Measurements from ENCODE around the gene HOXA10. TPM values are rescaled to one million over a fixed set of nuclear protein-coding genes. Genes with fewer than 3 reads are reported as not detected.

HOXA10 gene
- total RNA-seq, 1 experiment from 2014 or later, result not detected

DNA sequence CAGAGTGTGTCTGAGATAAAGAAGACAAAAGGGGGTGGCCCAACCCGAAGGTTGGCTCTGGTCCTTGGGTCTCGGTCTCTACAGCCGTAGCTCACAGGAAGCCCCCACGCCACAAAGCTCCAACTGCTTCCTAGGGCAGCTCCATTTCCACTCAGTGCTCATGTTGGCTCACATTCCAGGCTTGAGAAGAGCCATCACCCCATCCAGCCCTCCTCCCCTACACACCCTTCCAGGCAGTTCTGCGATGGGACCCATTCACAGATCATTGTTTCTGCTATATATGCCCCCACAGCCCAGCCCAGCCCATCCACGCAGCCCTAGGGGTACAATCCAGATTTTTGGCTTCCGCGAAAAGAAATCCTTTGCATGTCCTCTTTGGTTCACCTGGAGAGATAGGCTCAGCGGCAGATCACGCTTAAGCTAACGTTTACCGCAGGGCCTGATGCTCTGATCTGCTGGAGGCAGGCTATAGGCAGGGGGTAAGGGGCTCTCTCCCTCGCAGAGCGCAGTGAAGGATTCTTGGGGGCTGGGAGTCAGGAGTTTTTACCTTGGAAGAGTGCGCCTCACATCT, 17.1 kb upstream of the HOXA10 start:
- Histone ChIP-seq H3K27me3 (replicated peaks; ENCODE audit: insufficient read depth, low read depth, low read length, poor library complexity) (peaks cover 99% of the 10 kb centered on the region), H3K27ac (ENCODE audit: low read depth, low read length, poor library complexity, severe bottlenecking) (no peak overlapping the region), H3K36me3 (ENCODE audit: insufficient read depth, low read length, poor library complexity, severe bottlenecking) (no peaks in the 10 kb centered on the region), H3K9me3 (ENCODE audit: low read depth, low read length, poor library complexity, severe bottlenecking) (no peaks in the 10 kb centered on the region), H3K4me3 (ENCODE audit: low read depth, low read length, poor library complexity, severe bottlenecking) (no peak overlapping the region), H3K4me1 (ENCODE audit: insufficient read depth, low read length, poor library complexity, severe bottlenecking) (no peaks in the 10 kb centered on the region)
- ChIA-PET POLR2A (ENCODE audit: low non-redundant PET) (no interaction called here), CTCF (no interaction called here)
- DNase-seq (ENCODE audit: low spot score), result no peak
- no TSS peak for BruUV-seq (replicated peaks)
- TF ChIP-seq, protein P1, sequence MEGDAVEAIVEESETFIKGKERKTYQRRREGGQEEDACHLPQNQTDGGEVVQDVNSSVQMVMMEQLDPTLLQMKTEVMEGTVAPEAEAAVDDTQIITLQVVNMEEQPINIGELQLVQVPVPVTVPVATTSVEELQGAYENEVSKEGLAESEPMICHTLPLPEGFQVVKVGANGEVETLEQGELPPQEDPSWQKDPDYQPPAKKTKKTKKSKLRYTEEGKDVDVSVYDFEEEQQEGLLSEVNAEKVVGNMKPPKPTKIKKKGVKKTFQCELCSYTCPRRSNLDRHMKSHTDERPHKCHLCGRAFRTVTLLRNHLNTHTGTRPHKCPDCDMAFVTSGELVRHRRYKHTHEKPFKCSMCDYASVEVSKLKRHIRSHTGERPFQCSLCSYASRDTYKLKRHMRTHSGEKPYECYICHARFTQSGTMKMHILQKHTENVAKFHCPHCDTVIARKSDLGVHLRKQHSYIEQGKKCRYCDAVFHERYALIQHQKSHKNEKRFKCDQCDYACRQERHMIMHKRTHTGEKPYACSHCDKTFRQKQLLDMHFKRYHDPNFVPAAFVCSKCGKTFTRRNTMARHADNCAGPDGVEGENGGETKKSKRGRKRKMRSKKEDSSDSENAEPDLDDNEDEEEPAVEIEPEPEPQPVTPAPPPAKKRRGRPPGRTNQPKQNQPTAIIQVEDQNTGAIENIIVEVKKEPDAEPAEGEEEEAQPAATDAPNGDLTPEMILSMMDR (conservative IDR thresholded peaks at IDR 0.05; ENCODE audit: low read depth, low read length), result no peak
- TF ChIP-seq EZH2 (IDR thresholded peaks at IDR 0.05; ENCODE audit: borderline replicate concordance, low read depth, low read length, poor library complexity, severe bottlenecking), result no peak
- intact Hi-C loops (cut with micrococcal nuclease; ENCODE audit: unreplicated experiment), result no loop called here

DNA sequence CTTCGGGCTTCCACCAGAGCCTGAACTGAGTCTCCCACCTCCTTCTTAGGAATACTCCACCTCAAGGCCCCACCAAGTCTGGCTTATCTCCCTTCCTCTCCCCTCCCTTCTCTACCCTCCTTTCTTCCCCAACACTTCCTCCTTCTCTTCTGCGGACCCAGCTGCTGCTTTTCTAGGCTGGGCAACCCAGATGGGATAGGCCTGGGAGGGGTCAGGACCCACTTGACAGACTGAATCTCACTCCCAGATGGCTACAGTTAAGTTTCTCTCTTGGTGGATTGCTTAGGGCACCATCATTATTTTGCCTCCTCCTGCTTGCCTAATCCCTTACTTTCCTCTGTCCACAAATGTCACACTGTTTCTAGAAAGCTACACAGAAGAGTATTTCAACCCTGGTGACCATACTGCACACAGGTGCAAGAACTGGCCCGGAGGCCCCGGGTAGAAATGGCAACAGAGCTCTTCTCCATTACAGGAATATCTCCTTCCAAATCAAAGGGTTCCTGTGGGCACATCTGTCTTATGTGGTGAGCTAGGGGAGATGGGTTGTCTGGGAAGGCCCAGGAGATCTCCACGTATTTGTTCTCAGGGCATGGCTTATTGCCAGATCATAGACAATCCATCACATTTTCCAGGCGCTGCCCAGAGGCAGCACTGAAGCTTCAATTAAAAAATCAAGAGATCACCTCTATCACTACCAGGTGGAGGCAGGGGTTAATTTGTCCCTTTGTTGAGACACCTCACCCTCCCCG, 16.1 kb upstream of the HOXA10 start:
- H3K27me3 ChIP-seq (replicated peaks; ENCODE audit: insufficient read depth, low read depth, low read length, poor library complexity), result peaks cover 100% of the 10 kb centered on the region
- H3K9me3 ChIP-seq (ENCODE audit: low read depth, low read length, poor library complexity, severe bottlenecking), result no peaks in the 10 kb centered on the region
- POLR2A ChIA-PET (ENCODE audit: low non-redundant PET), result no interaction called here
- CTCF ChIA-PET, result no interaction called here
- H3K36me3 ChIP-seq (ENCODE audit: insufficient read depth, low read length, poor library complexity, severe bottlenecking), result no peaks in the 10 kb centered on the region
- DNase-seq (ENCODE audit: low spot score), result no peak
- H3K4me1 ChIP-seq (ENCODE audit: insufficient read depth, low read length, poor library complexity, severe bottlenecking), result no peaks in the 10 kb centered on the region
- TF ChIP-seq EZH2 (IDR thresholded peaks at IDR 0.05; ENCODE audit: borderline replicate concordance, low read depth, low read length, poor library complexity, severe bottlenecking), result no peak
- TF ChIP-seq, protein P1 (conservative IDR thresholded peaks at IDR 0.05; ENCODE audit: low read depth, low read length), result no peak
- H3K4me3 ChIP-seq (ENCODE audit: low read depth, low read length, poor library complexity, severe bottlenecking), result no peak overlapping the region
- intact Hi-C loops (cut with micrococcal nuclease; ENCODE audit: unreplicated experiment), result no loop called here
- H3K27ac ChIP-seq (ENCODE audit: low read depth, low read length, poor library complexity, severe bottlenecking), result no peak overlapping the region
- BruUV-seq (replicated peaks), result no TSS peak

DNA sequence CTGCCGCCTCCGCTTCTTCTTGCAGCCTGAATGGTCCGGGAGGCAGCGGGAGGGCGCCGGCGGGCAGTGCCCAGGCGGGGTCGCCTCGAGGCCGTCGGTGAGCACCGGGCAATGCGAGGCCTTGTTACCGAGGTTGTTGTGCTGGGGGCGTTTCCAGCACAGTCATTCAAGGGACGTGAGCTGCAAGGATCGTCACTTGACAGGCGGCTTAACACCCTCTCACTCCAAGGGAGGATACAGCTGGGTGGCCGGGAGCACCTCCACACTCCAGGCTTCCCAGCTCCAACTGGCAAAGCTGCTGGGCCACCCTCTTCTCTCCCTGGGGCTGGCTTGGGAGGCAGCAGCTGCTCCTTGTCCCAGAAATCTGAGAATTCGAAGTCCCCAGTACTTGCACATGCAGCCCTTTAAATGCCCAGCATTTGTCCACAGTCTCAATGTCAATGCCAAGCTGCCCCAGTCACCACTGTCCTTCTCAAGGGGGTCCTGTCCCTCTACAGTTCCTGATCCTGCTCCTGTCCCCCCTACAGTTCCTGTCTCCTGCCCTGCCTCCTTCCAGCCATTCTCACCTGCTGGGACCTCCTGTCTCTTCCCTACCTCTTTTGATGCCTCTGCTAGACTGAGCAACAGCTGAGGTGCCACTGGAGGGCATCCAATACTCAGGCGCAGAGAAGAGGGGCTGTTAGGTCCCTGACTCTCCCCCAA, 15.3 kb upstream of the HOXA10 start:
- no peak overlapping the region for H3K27ac ChIP-seq (ENCODE audit: low read depth, low read length, poor library complexity, severe bottlenecking)
- DNase-seq (ENCODE audit: low spot score), result no peak
- H3K9me3 ChIP-seq (ENCODE audit: low read depth, low read length, poor library complexity, severe bottlenecking), result no peaks in the 10 kb centered on the region
- intact Hi-C loops (cut with micrococcal nuclease; ENCODE audit: unreplicated experiment), result no loop called here
- POLR2A ChIA-PET (ENCODE audit: low non-redundant PET), result no interaction called here
- CTCF ChIA-PET, result no interaction called here
- BruUV-seq (replicated peaks), result no TSS peak
- H3K27me3 ChIP-seq (replicated peaks; ENCODE audit: insufficient read depth, low read depth, low read length, poor library complexity), result peaks cover 100% of the 10 kb centered on the region
- H3K4me3 ChIP-seq (ENCODE audit: low read depth, low read length, poor library complexity, severe bottlenecking), result no peak overlapping the region
- no peak for TF ChIP-seq EZH2 (IDR thresholded peaks at IDR 0.05; ENCODE audit: borderline replicate concordance, low read depth, low read length, poor library complexity, severe bottlenecking)
- TF ChIP-seq, protein P1 (conservative IDR thresholded peaks at IDR 0.05; ENCODE audit: low read depth, low read length), result no peak
- no peaks in the 10 kb centered on the region for H3K4me1 ChIP-seq (ENCODE audit: insufficient read depth, low read length, poor library complexity, severe bottlenecking)
- H3K36me3 ChIP-seq (ENCODE audit: insufficient read depth, low read length, poor library complexity, severe bottlenecking), result no peaks in the 10 kb centered on the region
